ENCODE results near the gene BRD2. TPM values are rescaled to one million over a fixed set of nuclear protein-coding genes. Genes with fewer than 3 reads are reported as not detected.

BRD2 gene
- total and polyA plus RNA-seq, 9 of the 15 experiments (the other 6 are each of a cell fraction or from before 2014, with no cell fraction given), result 19.0 to 252 (median 181) TPM

GRCh38 chr6:32984622-32985389 lies 16.4 kb downstream of the BRD2 start (continued):
- TF ChIP-seq, protein P1, sequence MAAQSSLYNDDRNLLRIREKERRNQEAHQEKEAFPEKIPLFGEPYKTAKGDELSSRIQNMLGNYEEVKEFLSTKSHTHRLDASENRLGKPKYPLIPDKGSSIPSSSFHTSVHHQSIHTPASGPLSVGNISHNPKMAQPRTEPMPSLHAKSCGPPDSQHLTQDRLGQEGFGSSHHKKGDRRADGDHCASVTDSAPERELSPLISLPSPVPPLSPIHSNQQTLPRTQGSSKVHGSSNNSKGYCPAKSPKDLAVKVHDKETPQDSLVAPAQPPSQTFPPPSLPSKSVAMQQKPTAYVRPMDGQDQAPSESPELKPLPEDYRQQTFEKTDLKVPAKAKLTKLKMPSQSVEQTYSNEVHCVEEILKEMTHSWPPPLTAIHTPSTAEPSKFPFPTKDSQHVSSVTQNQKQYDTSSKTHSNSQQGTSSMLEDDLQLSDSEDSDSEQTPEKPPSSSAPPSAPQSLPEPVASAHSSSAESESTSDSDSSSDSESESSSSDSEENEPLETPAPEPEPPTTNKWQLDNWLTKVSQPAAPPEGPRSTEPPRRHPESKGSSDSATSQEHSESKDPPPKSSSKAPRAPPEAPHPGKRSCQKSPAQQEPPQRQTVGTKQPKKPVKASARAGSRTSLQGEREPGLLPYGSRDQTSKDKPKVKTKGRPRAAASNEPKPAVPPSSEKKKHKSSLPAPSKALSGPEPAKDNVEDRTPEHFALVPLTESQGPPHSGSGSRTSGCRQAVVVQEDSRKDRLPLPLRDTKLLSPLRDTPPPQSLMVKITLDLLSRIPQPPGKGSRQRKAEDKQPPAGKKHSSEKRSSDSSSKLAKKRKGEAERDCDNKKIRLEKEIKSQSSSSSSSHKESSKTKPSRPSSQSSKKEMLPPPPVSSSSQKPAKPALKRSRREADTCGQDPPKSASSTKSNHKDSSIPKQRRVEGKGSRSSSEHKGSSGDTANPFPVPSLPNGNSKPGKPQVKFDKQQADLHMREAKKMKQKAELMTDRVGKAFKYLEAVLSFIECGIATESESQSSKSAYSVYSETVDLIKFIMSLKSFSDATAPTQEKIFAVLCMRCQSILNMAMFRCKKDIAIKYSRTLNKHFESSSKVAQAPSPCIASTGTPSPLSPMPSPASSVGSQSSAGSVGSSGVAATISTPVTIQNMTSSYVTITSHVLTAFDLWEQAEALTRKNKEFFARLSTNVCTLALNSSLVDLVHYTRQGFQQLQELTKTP (IDR thresholded peaks at IDR 0.05; ENCODE audit: low read depth in 1 of 2, partially characterized antibody in 2 of 2), result no peak
- TF ChIP-seq PHB2 (IDR thresholded peaks at IDR 0.05; ENCODE audit: low read depth) (no peak), ZNF764 (CRISPR knock-in tag; IDR thresholded peaks at IDR 0.05; ENCODE audit: low read depth) (no peak), LCOR (CRISPR knock-in tag; IDR thresholded peaks at IDR 0.05) (no peak), JUND (IDR thresholded peaks at IDR 0.05; ENCODE audit: borderline replicate concordance, low read depth, low read length) (peak; percentile 44; the same call in 1 of the 2 replicates), JUND (tag; IDR thresholded peaks at IDR 0.05; ENCODE audit: borderline replicate concordance, low read depth, low read length) (no peak), FOXA3 (CRISPR knock-in tag; conservative IDR thresholded peaks at IDR 0.05 in 1 of 2, IDR thresholded peaks at IDR 0.05 in 1 of 2) (no peak), SP1 (CRISPR knock-in tag; IDR thresholded peaks at IDR 0.05) (no peak), RUNX1 (IDR thresholded peaks at IDR 0.05; ENCODE audit: low read depth) (no peak), U2AF1 (optimal IDR thresholded peaks at IDR 0.05; ENCODE audit: low read depth, low read length) (no peak), SIRT6 (IDR thresholded peaks at IDR 0.05; ENCODE audit: low read depth, low read length) (no peak), NFRKB (IDR thresholded peaks at IDR 0.05; ENCODE audit: low read depth) (no peak), SOX6 (IDR thresholded peaks at IDR 0.05) (0 out of 2 replicates have a peak, but pooled peaks have one; percentile 17), MCM5 (IDR thresholded peaks at IDR 0.05; ENCODE audit: low read depth) (no peak), RB1 (IDR thresholded peaks at IDR 0.05; ENCODE audit: low read depth) (peak; percentile 48; the same call in 1 of the 2 replicates), ZC3H4 (CRISPR knock-in tag; IDR thresholded peaks at IDR 0.05; ENCODE audit: borderline replicate concordance) (no peak), FOXA1 (IDR thresholded peaks at IDR 0.05; ENCODE audit: borderline replicate concordance) (no peak), YY1 (IDR thresholded peaks at IDR 0.05; ENCODE audit: borderline replicate concordance in 1 of 3, control insufficient read depth in 1 of 3, extremely low read depth in 1 of 3, insufficient read depth in 3 of 3, insufficient read length in 1 of 3, insufficient replicate concordance in 2 of 3, low read depth in 1 of 3, low read length in 2 of 3) (peak in 1 of 3 experiments; percentile 41), RBM34 (IDR thresholded peaks at IDR 0.05; ENCODE audit: borderline replicate concordance, insufficient read depth, low read length) (no peak)
- TF ChIP-seq, protein P2, sequence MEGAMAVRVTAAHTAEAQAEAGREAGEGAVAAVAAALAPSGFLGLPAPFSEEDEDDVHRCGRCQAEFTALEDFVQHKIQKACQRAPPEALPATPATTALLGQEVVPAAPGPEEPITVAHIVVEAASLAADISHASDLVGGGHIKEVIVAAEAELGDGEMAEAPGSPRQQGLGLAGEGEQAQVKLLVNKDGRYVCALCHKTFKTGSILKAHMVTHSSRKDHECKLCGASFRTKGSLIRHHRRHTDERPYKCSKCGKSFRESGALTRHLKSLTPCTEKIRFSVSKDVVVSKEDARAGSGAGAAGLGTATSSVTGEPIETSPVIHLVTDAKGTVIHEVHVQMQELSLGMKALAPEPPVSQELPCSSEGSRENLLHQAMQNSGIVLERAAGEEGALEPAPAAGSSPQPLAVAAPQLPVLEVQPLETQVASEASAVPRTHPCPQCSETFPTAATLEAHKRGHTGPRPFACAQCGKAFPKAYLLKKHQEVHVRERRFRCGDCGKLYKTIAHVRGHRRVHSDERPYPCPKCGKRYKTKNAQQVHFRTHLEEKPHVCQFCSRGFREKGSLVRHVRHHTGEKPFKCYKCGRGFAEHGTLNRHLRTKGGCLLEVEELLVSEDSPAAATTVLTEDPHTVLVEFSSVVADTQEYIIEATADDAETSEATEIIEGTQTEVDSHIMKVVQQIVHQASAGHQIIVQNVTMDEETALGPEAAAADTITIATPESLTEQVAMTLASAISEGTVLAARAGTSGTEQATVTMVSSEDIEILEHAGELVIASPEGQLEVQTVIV (CRISPR knock-in tag; IDR thresholded peaks at IDR 0.05; ENCODE audit: borderline replicate concordance), result no peak

All from K562 (cell line).